Ectodermal cell (in vitro differentiated cells): Measurements from ENCODE around the gene TAS2R1.

Experiments
- H3K27ac ChIP-seq: 2 replicates; pipeline ENCODE4 v1.7.0; 2013; ENCODE audit warnings: mild to moderate bottlenecking, low read depth, low read length; ENCODE audit not compliant: insufficient read depth, poor library complexity, severe bottlenecking
- H3K27me3 ChIP-seq: 2 replicates; pipeline ENCODE4 v1.7.0; 2013; ENCODE audit warnings: mild to moderate bottlenecking, low read length; ENCODE audit not compliant: insufficient read depth, control insufficient read depth, poor library complexity, severe bottlenecking
- H3K36me3 ChIP-seq: one replicate; pipeline ENCODE4 v1.7.0; 2013; ENCODE audit warnings: low read length; ENCODE audit not compliant: control insufficient read depth, insufficient read depth
- H3K4me1 ChIP-seq: one replicate; pipeline ENCODE4 v1.7.0; 2013; ENCODE audit warnings: low read length; ENCODE audit not compliant: control insufficient read depth, insufficient read depth
- H3K4me3 ChIP-seq: 2 replicates; pipeline ENCODE4 v1.7.0; 2013; ENCODE audit warnings: low read depth, low read length, control low read depth; ENCODE audit not compliant: insufficient read depth
- H3K9me3 ChIP-seq: 2 replicates; pipeline ENCODE4 v1.7.0; 2013; ENCODE audit warnings: mild to moderate bottlenecking, low read length, moderate library complexity; ENCODE audit not compliant: control insufficient read depth
- WGBS, 2 experiments: methylation state at CpG; one replicate each; pipeline ENCODE4 v1.1.7; 2013; ENCODE audit warnings: missing lambda C conversion rate in 2 of 2; 5-methylcytosine and 5-hydroxymethylcytosine counted together

Gene TAS2R1

GRCh38 chr5:9653061-9653460 is 22.9 kb upstream of the TAS2R1 start:
- Histone ChIP-seq H3K4me3 (no peak overlapping the region), H3K27me3 (no peaks in the 10 kb centered on the region), H3K27ac (no peak overlapping the region), H3K9me3 (no peaks in the 10 kb centered on the region), H3K36me3 (no peaks in the 10 kb centered on the region), H3K4me1 (no peaks in the 10 kb centered on the region)
- 89 to 93% methylated on average over 7 of the region's 7 CpGs for WGBS, 2 experiments

DNA sequence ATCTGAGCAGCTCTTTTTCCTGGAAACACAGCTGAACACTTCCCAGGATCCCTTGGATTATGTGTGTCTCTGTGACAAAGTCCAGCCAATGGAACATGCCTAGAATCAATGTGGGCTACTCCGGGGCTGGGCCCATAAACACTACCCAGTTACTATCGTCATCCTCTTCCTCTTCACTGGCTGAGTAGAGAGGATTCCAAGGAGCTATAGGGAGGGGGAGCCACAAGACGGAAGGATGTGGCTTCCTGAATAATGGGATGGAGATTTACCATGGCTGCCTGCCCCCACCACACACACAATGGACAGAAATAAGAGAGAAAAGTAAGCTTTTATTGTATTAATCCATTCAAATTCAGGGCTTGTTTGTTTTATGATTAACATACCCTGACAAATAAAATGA is 22.1 kb upstream of the TAS2R1 start:
- Histone ChIP-seq H3K27me3 (no peaks in the 10 kb centered on the region), H3K4me1 (no peaks in the 10 kb centered on the region), H3K9me3 (no peaks in the 10 kb centered on the region), H3K4me3 (no peak overlapping the region), H3K36me3 (no peaks in the 10 kb centered on the region), H3K27ac (no peak overlapping the region)
- 90% methylated on average over 2 of the region's 3 CpGs; no CpG with 5 or more reads in 1 of the 2 experiments for WGBS, 2 experiments

GRCh38 chr5:9646843-9647242 is 16.7 kb upstream of the TAS2R1 start:
- 100% methylated on average over 1 of the region's 2 CpGs; no CpG with 5 or more reads in 1 of the 2 experiments for WGBS, 2 experiments
- no peaks in the 10 kb centered on the region for H3K4me1 ChIP-seq
- H3K36me3 ChIP-seq, result no peaks in the 10 kb centered on the region
- no peak overlapping the region for H3K27ac ChIP-seq
- no peaks in the 10 kb centered on the region for H3K27me3 ChIP-seq
- H3K4me3 ChIP-seq, result no peak overlapping the region
- no peaks in the 10 kb centered on the region for H3K9me3 ChIP-seq

- 93 to 94% methylated on average over 3 of the region's 3 CpGs for WGBS, 2 experiments
- Histone ChIP-seq H3K27ac (no peak overlapping the region), H3K27me3 (no peaks in the 10 kb centered on the region), H3K4me1 (no peaks in the 10 kb centered on the region), H3K9me3 (no peaks in the 10 kb centered on the region), H3K36me3 (no peaks in the 10 kb centered on the region), H3K4me3 (no peak overlapping the region)
Measured at GRCh38 chr5:9644630-9645029, 14.5 kb upstream of the TAS2R1 start.

GRCh38 chr5:9642621-9643020 is 12.5 kb upstream of the TAS2R1 start:
- 86 to 88% methylated on average over 2 of the region's 2 CpGs for WGBS, 2 experiments
- H3K4me3 ChIP-seq, result no peak overlapping the region
- H3K27ac ChIP-seq, result no peak overlapping the region

DNA sequence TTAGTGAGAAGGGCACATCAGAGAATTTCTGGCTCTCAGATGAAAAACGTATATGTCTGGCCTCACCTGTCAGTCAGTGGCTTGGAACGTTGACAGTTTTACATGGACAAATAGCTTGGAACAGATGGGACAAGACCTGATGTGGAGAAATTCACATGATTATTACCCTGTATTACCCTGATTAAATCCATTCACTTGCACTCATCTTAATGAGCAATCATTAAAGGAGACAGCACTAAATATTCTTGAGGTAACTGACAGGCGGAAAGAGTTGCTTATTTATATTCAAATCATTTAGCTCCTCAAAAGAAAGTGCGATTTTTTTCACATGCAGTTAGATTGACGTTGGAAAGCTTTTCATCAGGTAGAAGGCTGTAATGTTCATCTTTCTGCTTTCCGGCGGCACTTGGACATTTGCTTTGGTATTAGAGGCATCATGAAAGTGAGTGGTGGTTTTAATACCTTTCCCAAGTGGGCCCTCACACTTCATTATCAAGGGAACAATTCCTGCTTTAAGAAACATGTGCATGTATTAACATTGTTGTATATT is 11.7 kb upstream of the TAS2R1 start:
- no peaks in the 10 kb centered on the region for H3K4me1 ChIP-seq
- H3K36me3 ChIP-seq, result no peaks in the 10 kb centered on the region
- no peaks in the 10 kb centered on the region for H3K27me3 ChIP-seq
- H3K9me3 ChIP-seq, result no peaks in the 10 kb centered on the region
- H3K27ac ChIP-seq, result no peak overlapping the region
- H3K4me3 ChIP-seq, result no peak overlapping the region
- 88 to 90% methylated on average over 7 of the region's 7 CpGs for WGBS, 2 experiments

More at GRCh38 chr5:9642621-9643020, 12.5 kb upstream of the TAS2R1 start:
- H3K4me1 ChIP-seq, result no peaks in the 10 kb centered on the region
- no peaks in the 10 kb centered on the region for H3K36me3 ChIP-seq
- no peaks in the 10 kb centered on the region for H3K27me3 ChIP-seq
- no peaks in the 10 kb centered on the region for H3K9me3 ChIP-seq

GRCh38 chr5:9632495-9632894 is 2.3 kb upstream of the TAS2R1 start:
- WGBS, 2 experiments, result 91 to 100% methylated on average over 1 to 2 of the region's 2 CpGs
- Histone ChIP-seq H3K9me3 (no peaks in the 10 kb centered on the region), H3K4me1 (no peaks in the 10 kb centered on the region), H3K4me3 (no peak overlapping the region), H3K27me3 (no peaks in the 10 kb centered on the region), H3K36me3 (no peaks in the 10 kb centered on the region), H3K27ac (no peak overlapping the region)

DNA sequence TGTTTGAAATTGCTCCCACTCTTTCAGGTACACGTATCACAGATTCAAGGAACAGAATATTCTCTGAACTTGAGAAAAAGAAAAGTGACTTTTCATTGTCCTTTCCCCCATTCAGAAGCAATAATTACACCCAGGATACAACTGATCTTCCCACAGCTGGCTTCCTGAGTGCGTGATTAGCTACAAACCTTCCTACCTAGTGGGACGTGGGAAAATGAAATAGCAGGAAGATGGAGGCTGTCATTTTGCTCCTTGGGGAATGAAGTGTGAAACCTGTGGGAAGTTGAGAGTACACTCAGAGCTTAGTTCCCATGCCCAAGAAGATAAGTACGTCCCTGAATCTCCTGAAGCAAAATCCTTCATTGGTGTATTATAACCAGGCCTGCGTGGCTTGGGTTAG is 2.6 kb downstream of the TAS2R1 start:
- 91 to 96% methylated on average over 4 to 5 of the region's 5 CpGs for WGBS, 2 experiments
- no peaks in the 10 kb centered on the region for H3K4me1 ChIP-seq
- no peaks in the 10 kb centered on the region for H3K9me3 ChIP-seq
- H3K4me3 ChIP-seq, result no peak overlapping the region
- no peaks in the 10 kb centered on the region for H3K36me3 ChIP-seq
- H3K27me3 ChIP-seq, result no peaks in the 10 kb centered on the region
- no peak overlapping the region for H3K27ac ChIP-seq

DNA sequence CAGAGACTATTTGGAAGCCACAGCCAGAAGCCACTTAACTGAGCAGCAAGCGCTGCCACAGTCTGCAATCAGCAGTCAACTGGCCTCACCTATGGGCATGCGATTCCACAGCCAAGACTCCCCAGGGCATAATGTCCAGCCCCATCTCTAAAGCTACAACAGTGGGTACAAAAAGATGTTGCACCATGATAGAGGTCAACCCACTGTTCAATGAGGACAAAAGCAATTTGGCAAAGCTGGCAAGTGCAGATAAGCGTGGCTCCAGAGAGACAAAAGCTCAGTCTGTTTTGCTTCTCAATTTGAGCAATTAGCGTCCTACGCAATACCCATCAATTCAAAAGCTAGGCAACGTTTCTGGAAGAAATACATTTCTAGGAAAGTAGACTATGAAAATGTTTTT is 3.2 kb downstream of the TAS2R1 start:
- H3K27me3 ChIP-seq, result no peaks in the 10 kb centered on the region
- H3K36me3 ChIP-seq, result no peaks in the 10 kb centered on the region
- H3K9me3 ChIP-seq, result no peaks in the 10 kb centered on the region
- no peak overlapping the region for H3K4me3 ChIP-seq
- no peaks in the 10 kb centered on the region for H3K4me1 ChIP-seq
- 98% methylated on average over 5 to 6 of the region's 6 CpGs for WGBS, 2 experiments
- H3K27ac ChIP-seq, result no peak overlapping the region

GRCh38 chr5:9625731-9626130 is 4.4 kb downstream of the TAS2R1 start:
- Histone ChIP-seq H3K36me3 (no peaks in the 10 kb centered on the region), H3K27me3 (no peaks in the 10 kb centered on the region), H3K27ac (no peak overlapping the region), H3K4me1 (no peaks in the 10 kb centered on the region), H3K4me3 (no peak overlapping the region), H3K9me3 (no peaks in the 10 kb centered on the region)
- WGBS, 2 experiments, result 93% methylated on average over 2 of the region's 2 CpGs

GRCh38 chr5:9625286-9625685 is 4.9 kb downstream of the TAS2R1 start:
- no peaks in the 10 kb centered on the region for H3K4me1 ChIP-seq
- no peaks in the 10 kb centered on the region for H3K27me3 ChIP-seq
- no peaks in the 10 kb centered on the region for H3K9me3 ChIP-seq
- H3K27ac ChIP-seq, result no peak overlapping the region
- 92 to 95% methylated on average over 5 of the region's 5 CpGs for WGBS, 2 experiments
- H3K36me3 ChIP-seq, result no peaks in the 10 kb centered on the region
- H3K4me3 ChIP-seq, result no peak overlapping the region
